OCI-LY3 (cell line): ENCODE measurements around the gene COPA.

Source experiments
- H2AFZ ChIP-seq: fragments of 200-600, 300-600 bp; shearing (Covaris generic); 2 replicates; pipeline ENCODE4 v1.6.0; 2014; ENCODE audit warnings: antibody characterized with exemption, low read depth, low read length
- H3K27ac ChIP-seq: fragments of 200-600, 300-600 bp; sonication (generic); 2 replicates; pipeline ENCODE4 v1.5.1; 2014; ENCODE audit warnings: mild to moderate bottlenecking, low read length, moderate library complexity, mixed read lengths
- H3K27me3 ChIP-seq: fragments of 200-600, 300-600 bp; sonication (generic); 2 replicates; pipeline ENCODE4 v1.6.1; 2014; ENCODE audit warnings: low read depth, low read length, mixed read lengths
- H3K36me3 ChIP-seq: fragments of 200-600, 300-600 bp; sonication (generic); replicated peaks from 2 replicates; pipeline ENCODE3; 2014; ENCODE audit warnings: low read depth, low read length, mixed read lengths
- H3K4me1 ChIP-seq: fragments of 300-600, 200-600 bp; sonication (generic); 2 replicates; pipeline ENCODE4 v1.6.1; 2014; ENCODE audit warnings: low read length, mixed read lengths
- H3K4me2 ChIP-seq: fragments of 200-600, 300-600 bp; sonication (generic); 2 replicates; pipeline ENCODE4 v1.6.1; 2014; ENCODE audit warnings: low read length, mixed read lengths
- H3K4me3 ChIP-seq: fragments of 300-600, 200-600 bp; sonication (generic); 2 replicates; pipeline ENCODE4 v1.5.1; 2014; ENCODE audit warnings: antibody characterized with exemption, mild to moderate bottlenecking, low read length, moderate library complexity
- H3K79me2 ChIP-seq: fragments of 300-600, 200-600 bp; shearing (Covaris generic); 2 replicates; pipeline ENCODE4 v1.6.1; 2014; ENCODE audit warnings: mild to moderate bottlenecking, low read length, mixed read lengths
- H3K9ac ChIP-seq: fragments of 300-600, 200-600 bp; shearing (Covaris generic); 2 replicates; pipeline ENCODE4 v1.6.0; 2014; ENCODE audit warnings: mild to moderate bottlenecking, low read length, moderate library complexity
- H3K9me3 ChIP-seq: fragments of 200-600, 300-600 bp; shearing (Covaris generic); 2 replicates; pipeline ENCODE4 v1.6.1; 2014; ENCODE audit warnings: low read length, mixed read lengths; ENCODE audit not compliant: insufficient read depth
- H4K20me1 ChIP-seq: fragments of 200-600, 300-600 bp; sonication (generic); 2 replicates; pipeline ENCODE4 v1.6.1; 2016; ENCODE audit warnings: low read length, mixed read lengths; ENCODE audit not compliant: insufficient read depth
- CTCF ChIP-seq: fragments of 200-600, 300-600 bp; sonication (generic); IDR thresholded peaks from 2 replicates; pipeline ENCODE4 v1.5.1; 2014; ENCODE audit warnings: antibody characterized with exemption, low read length, low read depth
- EZH2phosphoT487 ChIP-seq: fragments of 200-600 bp; shearing (Covaris generic); IDR thresholded peaks from 2 replicates; pipeline ENCODE4 v1.6.1; 2018; ENCODE audit warnings: antibody characterized with exemption, mixed run types, low read depth

Gene COPA

DNA sequence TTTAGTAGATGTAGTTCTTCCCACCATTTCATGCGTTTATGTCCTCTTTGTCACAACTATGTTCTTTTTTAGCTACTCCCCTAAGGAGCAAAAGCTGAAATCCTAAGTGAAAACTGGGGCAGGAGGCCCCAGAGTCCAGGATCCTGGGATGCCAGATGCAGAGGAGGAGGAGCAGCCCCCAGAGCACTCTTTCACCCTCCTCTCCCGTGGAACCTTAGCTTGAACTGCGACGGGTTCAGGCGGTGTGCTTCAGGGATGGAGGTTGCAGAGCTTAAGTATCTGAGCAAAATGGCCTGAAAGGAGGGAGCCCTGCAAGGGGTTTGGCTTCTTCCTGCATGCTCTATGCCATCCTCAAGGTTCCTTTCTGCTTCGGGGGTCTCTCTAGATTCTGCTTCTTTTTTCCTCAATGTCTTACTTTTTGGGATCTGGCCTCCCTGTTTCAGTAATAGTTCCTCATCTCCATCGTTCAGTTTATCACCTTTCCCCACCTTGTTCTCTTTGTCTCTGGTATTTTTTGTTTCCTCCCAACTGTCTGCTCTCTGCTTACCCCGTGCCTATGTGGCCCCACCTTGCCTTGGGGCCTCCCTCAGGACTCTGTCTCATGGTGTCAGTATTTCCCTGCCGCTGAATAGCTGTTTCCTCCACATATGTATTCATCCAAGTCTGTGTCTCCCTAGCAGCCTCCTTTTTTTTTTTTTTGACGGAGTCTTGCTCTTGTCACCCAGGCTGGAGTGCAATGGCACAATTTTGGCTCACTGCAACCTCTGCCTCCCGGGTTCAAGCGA, 21.1 kb upstream of the COPA start:
- no peaks in the 10 kb centered on the region for H3K27me3 ChIP-seq
- H2AFZ ChIP-seq = no peak overlapping the region
- H3K36me3 ChIP-seq = peaks cover 29% of the 10 kb centered on the region
- no peaks in the 10 kb centered on the region for H3K9me3 ChIP-seq
- H3K79me2 ChIP-seq = no peaks in the 10 kb centered on the region
- no peak overlapping the region for H3K4me3 ChIP-seq
- no peaks in the 10 kb centered on the region for H4K20me1 ChIP-seq
- no peak overlapping the region for H3K27ac ChIP-seq
- TF ChIP-seq CTCF (no peak), EZH2phosphoT487 (no peak)
- no peaks in the 10 kb centered on the region for H3K4me1 ChIP-seq
- H3K4me2 ChIP-seq = no peak overlapping the region
- no peak overlapping the region for H3K9ac ChIP-seq

DNA sequence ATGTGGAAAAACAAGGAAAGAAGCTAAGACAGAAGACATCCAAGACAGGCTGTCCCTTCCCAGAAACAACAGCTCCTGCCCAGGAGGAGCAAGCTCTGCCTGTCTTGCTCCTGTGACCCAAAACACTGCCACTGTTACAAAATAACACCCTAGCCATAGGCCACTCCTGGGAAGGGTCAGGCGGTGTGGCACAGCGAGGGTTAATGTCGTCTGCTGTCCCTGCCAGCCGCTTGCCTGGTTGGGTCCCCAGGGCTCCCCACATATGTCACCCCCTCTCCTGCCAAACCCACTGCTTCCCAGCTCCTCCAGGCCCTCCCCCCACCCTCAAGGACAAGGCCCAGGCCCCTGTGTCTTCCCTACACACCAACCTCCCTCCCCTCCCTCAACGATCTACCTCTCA, 20.0 kb upstream of the COPA start:
- H3K27me3 ChIP-seq = no peaks in the 10 kb centered on the region
- peaks cover 35% of the 10 kb centered on the region for H3K36me3 ChIP-seq
- no peaks in the 10 kb centered on the region for H3K4me1 ChIP-seq
- no peak for TF ChIP-seq EZH2phosphoT487
- no peak for TF ChIP-seq CTCF
- H3K4me2 ChIP-seq = no peak overlapping the region
- no peaks in the 10 kb centered on the region for H3K9me3 ChIP-seq
- H3K4me3 ChIP-seq = no peak overlapping the region
- H3K79me2 ChIP-seq = no peaks in the 10 kb centered on the region
- no peaks in the 10 kb centered on the region for H4K20me1 ChIP-seq
- no peak overlapping the region for H2AFZ ChIP-seq
- no peak overlapping the region for H3K9ac ChIP-seq
- no peak overlapping the region for H3K27ac ChIP-seq

DNA sequence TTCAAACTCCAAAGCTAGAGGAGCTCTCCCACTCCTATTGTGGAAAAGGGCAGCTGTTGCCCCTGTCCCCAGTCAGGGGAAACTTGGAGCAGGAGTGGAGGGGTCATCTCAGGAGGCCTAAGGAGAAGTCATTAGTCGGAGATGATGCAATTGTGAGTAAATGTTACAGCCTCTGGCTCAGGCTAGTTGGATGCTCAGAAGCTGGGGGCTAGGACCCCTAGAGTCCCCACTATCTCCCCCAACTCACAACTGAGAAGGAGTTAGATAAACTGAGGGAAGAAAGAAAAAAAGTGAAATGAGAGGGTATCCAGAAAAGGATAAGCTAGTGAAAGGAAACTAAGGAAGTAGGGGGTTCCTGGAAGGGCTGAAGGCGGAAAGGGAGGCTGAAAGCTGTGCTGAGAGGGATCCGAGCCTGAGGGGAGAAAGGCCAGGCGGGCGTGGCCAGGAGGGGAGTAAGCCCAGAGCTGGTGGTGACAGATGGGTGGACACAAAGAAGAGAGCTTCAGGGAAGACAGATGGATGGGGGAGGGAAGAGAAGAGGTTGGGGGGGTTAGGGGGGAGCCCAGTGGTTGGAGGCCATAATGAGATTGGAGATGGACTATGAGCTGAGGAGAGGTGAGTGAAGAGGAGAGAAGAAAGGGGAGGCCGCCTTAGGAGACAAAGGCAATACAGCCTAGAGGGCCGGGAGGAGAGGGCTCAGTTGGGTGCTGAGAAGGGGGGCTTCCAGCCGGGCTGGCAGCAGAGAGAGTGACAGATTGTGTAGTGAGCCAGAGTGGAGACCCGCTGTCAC, 19.3 kb upstream of the COPA start:
- no peaks in the 10 kb centered on the region for H3K79me2 ChIP-seq
- TF ChIP-seq CTCF (no peak), EZH2phosphoT487 (no peak)
- no peaks in the 10 kb centered on the region for H4K20me1 ChIP-seq
- H3K4me2 ChIP-seq = no peak overlapping the region
- H2AFZ ChIP-seq = no peak overlapping the region
- no peaks in the 10 kb centered on the region for H3K9me3 ChIP-seq
- H3K4me1 ChIP-seq = no peaks in the 10 kb centered on the region
- peaks cover 40% of the 10 kb centered on the region for H3K36me3 ChIP-seq
- H3K27me3 ChIP-seq = no peaks in the 10 kb centered on the region
- H3K27ac ChIP-seq = no peak overlapping the region
- no peak overlapping the region for H3K4me3 ChIP-seq
- no peak overlapping the region for H3K9ac ChIP-seq

DNA sequence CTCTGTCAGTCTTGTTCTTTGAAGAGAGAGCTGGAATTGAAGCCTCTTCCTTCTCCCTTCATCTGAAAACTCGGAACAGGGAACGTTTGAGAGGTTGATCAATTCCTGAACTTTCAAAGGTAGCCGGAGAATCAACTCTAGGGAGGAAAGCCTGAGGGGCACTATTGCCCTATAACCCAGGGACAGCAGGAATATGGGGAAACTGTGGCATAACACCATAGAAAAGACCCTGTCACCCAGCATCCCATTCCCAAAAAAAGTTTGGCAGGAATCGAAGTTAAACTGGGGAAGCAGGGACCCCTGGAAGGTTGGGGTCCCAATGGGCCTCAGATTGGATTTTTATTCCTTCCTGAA, 18.7 kb upstream of the COPA start:
- Histone ChIP-seq H3K27ac (no peak overlapping the region), H3K4me1 (no peaks in the 10 kb centered on the region), H3K79me2 (no peaks in the 10 kb centered on the region), H3K4me2 (no peak overlapping the region), H4K20me1 (no peaks in the 10 kb centered on the region), H3K9me3 (no peaks in the 10 kb centered on the region), H3K9ac (no peak overlapping the region), H3K4me3 (no peak overlapping the region), H3K36me3 (peaks cover 45% of the 10 kb centered on the region), H3K27me3 (no peaks in the 10 kb centered on the region), H2AFZ (no peak overlapping the region)
- TF ChIP-seq EZH2phosphoT487 = no peak
- no peak for TF ChIP-seq CTCF
